ENCODE data around the gene HOXA1.

Gene HOXA1

GRCh38 chr7:27128034-27128433 lies 32.2 kb upstream of the HOXA1 start:
- ATAC-seq = no peak
- TF ChIP-seq ZNF565 (CRISPR knock-in tag; conservative IDR thresholded peaks at IDR 0.05; ENCODE audit: low read depth) (no peak), GLIS3 (CRISPR knock-in tag; IDR thresholded peaks at IDR 0.05) (no peak)

GRCh38 chr7:27126596-27127327 lies 31.0 kb upstream of the HOXA1 start:
- TF ChIP-seq ZNF8 (CRISPR knock-in tag; IDR thresholded peaks at IDR 0.05) (no peak), TCF4 (CRISPR knock-in tag; IDR thresholded peaks at IDR 0.05; ENCODE audit: borderline replicate concordance) (no peak), CSRNP3 (CRISPR knock-in tag; IDR thresholded peaks at IDR 0.05) (no peak), TOX (CRISPR knock-in tag; IDR thresholded peaks at IDR 0.05; ENCODE audit: borderline replicate concordance) (no peak), ZFP3 (CRISPR knock-in tag; IDR thresholded peaks at IDR 0.05) (no peak), ARNTL (CRISPR knock-in tag; IDR thresholded peaks at IDR 0.05; ENCODE audit: borderline replicate concordance, low read depth) (no peak), GLIS3 (CRISPR knock-in tag; IDR thresholded peaks at IDR 0.05) (no peak), ISL1 (CRISPR knock-in tag; IDR thresholded peaks at IDR 0.05) (no peak), ESRRG (CRISPR knock-in tag; IDR thresholded peaks at IDR 0.05) (no peak), ZNF565 (CRISPR knock-in tag; conservative IDR thresholded peaks at IDR 0.05; ENCODE audit: low read depth) (no peak), BACH2 (CRISPR knock-in tag; IDR thresholded peaks at IDR 0.05; ENCODE audit: borderline replicate concordance) (no peak), CSDC2 (CRISPR knock-in tag; IDR thresholded peaks at IDR 0.05) (no peak)
- TF ChIP-seq, protein P1, sequence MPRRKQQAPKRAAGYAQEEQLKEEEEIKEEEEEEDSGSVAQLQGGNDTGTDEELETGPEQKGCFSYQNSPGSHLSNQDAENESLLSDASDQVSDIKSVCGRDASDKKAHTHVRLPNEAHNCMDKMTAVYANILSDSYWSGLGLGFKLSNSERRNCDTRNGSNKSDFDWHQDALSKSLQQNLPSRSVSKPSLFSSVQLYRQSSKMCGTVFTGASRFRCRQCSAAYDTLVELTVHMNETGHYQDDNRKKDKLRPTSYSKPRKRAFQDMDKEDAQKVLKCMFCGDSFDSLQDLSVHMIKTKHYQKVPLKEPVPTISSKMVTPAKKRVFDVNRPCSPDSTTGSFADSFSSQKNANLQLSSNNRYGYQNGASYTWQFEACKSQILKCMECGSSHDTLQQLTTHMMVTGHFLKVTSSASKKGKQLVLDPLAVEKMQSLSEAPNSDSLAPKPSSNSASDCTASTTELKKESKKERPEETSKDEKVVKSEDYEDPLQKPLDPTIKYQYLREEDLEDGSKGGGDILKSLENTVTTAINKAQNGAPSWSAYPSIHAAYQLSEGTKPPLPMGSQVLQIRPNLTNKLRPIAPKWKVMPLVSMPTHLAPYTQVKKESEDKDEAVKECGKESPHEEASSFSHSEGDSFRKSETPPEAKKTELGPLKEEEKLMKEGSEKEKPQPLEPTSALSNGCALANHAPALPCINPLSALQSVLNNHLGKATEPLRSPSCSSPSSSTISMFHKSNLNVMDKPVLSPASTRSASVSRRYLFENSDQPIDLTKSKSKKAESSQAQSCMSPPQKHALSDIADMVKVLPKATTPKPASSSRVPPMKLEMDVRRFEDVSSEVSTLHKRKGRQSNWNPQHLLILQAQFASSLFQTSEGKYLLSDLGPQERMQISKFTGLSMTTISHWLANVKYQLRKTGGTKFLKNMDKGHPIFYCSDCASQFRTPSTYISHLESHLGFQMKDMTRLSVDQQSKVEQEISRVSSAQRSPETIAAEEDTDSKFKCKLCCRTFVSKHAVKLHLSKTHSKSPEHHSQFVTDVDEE (CRISPR knock-in tag; IDR thresholded peaks at IDR 0.05) = no peak

GRCh38 chr7:27125986-27126394 lies 30.2 kb upstream of the HOXA1 start:
- no peak for ATAC-seq
- TF ChIP-seq ZFP3 (CRISPR knock-in tag; IDR thresholded peaks at IDR 0.05) (no peak), ZC3H10 (CRISPR knock-in tag; IDR thresholded peaks at IDR 0.05) (no peak)

More at GRCh38 chr7:27126596-27127327, 31.0 kb upstream of the HOXA1 start:
- ATAC-seq = no peak

DNA sequence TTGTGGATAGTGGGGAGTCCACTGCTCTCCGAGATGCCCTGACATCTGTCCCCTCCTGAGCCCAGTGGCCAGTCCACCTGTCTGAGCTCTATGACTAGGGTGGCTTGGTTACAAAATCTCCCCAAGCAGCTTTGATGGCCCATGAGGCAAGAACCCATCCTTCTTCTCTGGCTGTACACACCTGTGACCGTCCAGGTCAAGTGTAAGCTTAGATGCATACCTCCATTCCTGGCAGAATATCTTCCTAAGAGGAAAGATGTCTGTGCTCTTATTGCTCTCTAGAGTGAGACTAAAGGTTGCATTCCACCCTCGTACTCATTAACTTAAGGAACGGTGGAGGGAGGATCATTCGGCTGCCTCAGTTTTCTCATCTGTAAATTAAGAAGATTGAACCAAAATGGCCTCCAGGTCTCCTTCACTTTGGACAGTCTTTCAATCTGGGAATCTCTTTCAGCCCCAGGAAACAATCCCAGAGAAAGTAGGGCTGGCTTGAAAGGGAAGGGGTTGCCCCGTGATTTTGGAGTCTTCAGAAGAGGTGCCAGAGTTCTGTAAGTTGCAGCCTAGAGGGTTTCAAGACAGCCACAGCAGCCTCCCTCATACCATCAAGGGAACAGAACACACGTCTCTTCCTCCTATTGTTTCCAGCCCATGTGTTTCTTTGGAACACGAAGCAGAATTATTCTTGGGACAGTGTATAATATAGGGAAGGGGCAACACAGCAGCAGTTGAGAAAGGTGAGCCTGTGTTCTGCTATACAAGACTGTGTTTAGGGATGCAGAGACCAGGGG lies 29.3 kb upstream of the HOXA1 start:
- no peak for ATAC-seq
- TF ChIP-seq ARNTL (CRISPR knock-in tag; IDR thresholded peaks at IDR 0.05; ENCODE audit: borderline replicate concordance, low read depth) (no peak), ISL1 (CRISPR knock-in tag; IDR thresholded peaks at IDR 0.05) (no peak), ZFP30 (CRISPR knock-in tag; IDR thresholded peaks at IDR 0.05) (no peak), TOX (CRISPR knock-in tag; IDR thresholded peaks at IDR 0.05; ENCODE audit: borderline replicate concordance) (no peak), SNAI2 (CRISPR knock-in tag; IDR thresholded peaks at IDR 0.05) (no peak), TCF4 (CRISPR knock-in tag; IDR thresholded peaks at IDR 0.05; ENCODE audit: borderline replicate concordance) (no peak), ZNF8 (CRISPR knock-in tag; IDR thresholded peaks at IDR 0.05) (no peak), CSDC2 (CRISPR knock-in tag; IDR thresholded peaks at IDR 0.05) (no peak), PPARA (CRISPR knock-in tag; IDR thresholded peaks at IDR 0.05; ENCODE audit: borderline replicate concordance) (no peak), CREB5 (CRISPR knock-in tag; IDR thresholded peaks at IDR 0.05; ENCODE audit: low read depth) (no peak), ZNF565 (CRISPR knock-in tag; conservative IDR thresholded peaks at IDR 0.05; ENCODE audit: low read depth) (no peak), OSR1 (CRISPR knock-in tag; IDR thresholded peaks at IDR 0.05) (no peak)
- TF ChIP-seq, protein P1 (CRISPR knock-in tag; IDR thresholded peaks at IDR 0.05) = no peak
- TF ChIP-seq, protein P2, sequence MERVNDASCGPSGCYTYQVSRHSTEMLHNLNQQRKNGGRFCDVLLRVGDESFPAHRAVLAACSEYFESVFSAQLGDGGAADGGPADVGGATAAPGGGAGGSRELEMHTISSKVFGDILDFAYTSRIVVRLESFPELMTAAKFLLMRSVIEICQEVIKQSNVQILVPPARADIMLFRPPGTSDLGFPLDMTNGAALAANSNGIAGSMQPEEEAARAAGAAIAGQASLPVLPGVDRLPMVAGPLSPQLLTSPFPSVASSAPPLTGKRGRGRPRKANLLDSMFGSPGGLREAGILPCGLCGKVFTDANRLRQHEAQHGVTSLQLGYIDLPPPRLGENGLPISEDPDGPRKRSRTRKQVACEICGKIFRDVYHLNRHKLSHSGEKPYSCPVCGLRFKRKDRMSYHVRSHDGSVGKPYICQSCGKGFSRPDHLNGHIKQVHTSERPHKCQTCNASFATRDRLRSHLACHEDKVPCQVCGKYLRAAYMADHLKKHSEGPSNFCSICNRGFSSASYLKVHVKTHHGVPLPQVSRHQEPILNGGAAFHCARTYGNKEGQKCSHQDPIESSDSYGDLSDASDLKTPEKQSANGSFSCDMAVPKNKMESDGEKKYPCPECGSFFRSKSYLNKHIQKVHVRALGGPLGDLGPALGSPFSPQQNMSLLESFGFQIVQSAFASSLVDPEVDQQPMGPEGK (CRISPR knock-in tag; IDR thresholded peaks at IDR 0.05; ENCODE audit: borderline replicate concordance) = no peak
- TF ChIP-seq, protein P3, sequence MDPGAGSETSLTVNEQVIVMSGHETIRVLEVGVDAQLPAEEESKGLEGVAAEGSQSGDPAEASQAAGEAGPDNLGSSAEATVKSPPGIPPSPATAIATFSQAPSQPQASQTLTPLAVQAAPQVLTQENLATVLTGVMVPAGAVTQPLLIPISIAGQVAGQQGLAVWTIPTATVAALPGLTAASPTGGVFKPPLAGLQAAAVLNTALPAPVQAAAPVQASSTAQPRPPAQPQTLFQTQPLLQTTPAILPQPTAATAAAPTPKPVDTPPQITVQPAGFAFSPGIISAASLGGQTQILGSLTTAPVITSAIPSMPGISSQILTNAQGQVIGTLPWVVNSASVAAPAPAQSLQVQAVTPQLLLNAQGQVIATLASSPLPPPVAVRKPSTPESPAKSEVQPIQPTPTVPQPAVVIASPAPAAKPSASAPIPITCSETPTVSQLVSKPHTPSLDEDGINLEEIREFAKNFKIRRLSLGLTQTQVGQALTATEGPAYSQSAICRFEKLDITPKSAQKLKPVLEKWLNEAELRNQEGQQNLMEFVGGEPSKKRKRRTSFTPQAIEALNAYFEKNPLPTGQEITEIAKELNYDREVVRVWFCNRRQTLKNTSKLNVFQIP (CRISPR knock-in tag; IDR thresholded peaks at IDR 0.05; ENCODE audit: borderline replicate concordance, low read depth) = no peak
